HEK293 (cell line): ENCODE measurements around the gene PRR19.
A peak's percentile ranks its signal among the peaks of the same experiment; 100 is the strongest.

Experiments used
- KLF1 ChIP-seq: fragments of 450-650 bp; formaldehyde crosslinking; IDR thresholded peaks from 2 replicates; pipeline ENCODE4 v1.5.1; 2016; ENCODE audit warnings: missing biosample characterization, missing genetic modification characterization
- KLF8 ChIP-seq: fragments of 450-650 bp; formaldehyde crosslinking; IDR thresholded peaks from 2 replicates; pipeline ENCODE4 v1.5.1; 2016; ENCODE audit warnings: missing biosample characterization, missing genetic modification characterization
- KLF9 ChIP-seq: fragments of 450-650 bp; formaldehyde crosslinking; IDR thresholded peaks from 2 replicates; pipeline ENCODE4 v1.5.1; 2016; ENCODE audit warnings: missing biosample characterization, missing genetic modification characterization, low read depth
- MYNN ChIP-seq: fragments of 450-650 bp; formaldehyde crosslinking; IDR thresholded peaks from 2 replicates; pipeline ENCODE4 v1.5.1; 2016; ENCODE audit warnings: missing biosample characterization, missing genetic modification characterization, borderline replicate concordance
- OVOL3 ChIP-seq: fragments of 450-650 bp; formaldehyde crosslinking; IDR thresholded peaks from 2 replicates; pipeline ENCODE4 v1.5.1; 2016; ENCODE audit warnings: missing biosample characterization, missing genetic modification characterization
- PRDM1 ChIP-seq: fragments of 450-650 bp; formaldehyde crosslinking; IDR thresholded peaks from 2 replicates; pipeline ENCODE4; 2016; ENCODE audit warnings: missing biosample characterization, missing genetic modification characterization
- YY2 ChIP-seq: fragments of 450-650 bp; formaldehyde crosslinking; IDR thresholded peaks from 2 replicates; pipeline ENCODE4 v1.5.1; 2016; ENCODE audit warnings: missing biosample characterization, missing genetic modification characterization
- ZBTB1 ChIP-seq: fragments of 450-650 bp; formaldehyde crosslinking; IDR thresholded peaks from 2 replicates; pipeline ENCODE4 v1.5.1; 2016; ENCODE audit warnings: missing biosample characterization, missing genetic modification characterization
- ZBTB8A ChIP-seq: fragments of 450-650 bp; formaldehyde crosslinking; IDR thresholded peaks from 2 replicates; pipeline ENCODE4 v1.5.1; 2016; ENCODE audit warnings: missing biosample characterization, missing genetic modification characterization
- ZFP69B ChIP-seq: fragments of 450-650 bp; formaldehyde crosslinking; IDR thresholded peaks from 2 replicates; pipeline ENCODE4 v1.5.1; 2016; ENCODE audit warnings: missing biosample characterization, missing genetic modification characterization
- ZIC2 ChIP-seq: fragments of 450-650 bp; formaldehyde crosslinking; IDR thresholded peaks from 2 replicates; pipeline ENCODE4 v1.5.1; 2016; ENCODE audit warnings: missing biosample characterization, missing genetic modification characterization
- ZNF155 ChIP-seq: fragments of 450-650 bp; formaldehyde crosslinking; IDR thresholded peaks from 2 replicates; pipeline ENCODE4 v1.5.1; 2016; ENCODE audit warnings: missing biosample characterization, missing genetic modification characterization
- ZNF157 ChIP-seq: fragments of 450-650 bp; formaldehyde crosslinking; IDR thresholded peaks from 2 replicates; pipeline ENCODE4 v1.5.1; 2016; ENCODE audit warnings: missing biosample characterization, missing genetic modification characterization
- ZNF174 ChIP-seq: fragments of 450-650 bp; formaldehyde crosslinking; IDR thresholded peaks from 2 replicates; pipeline ENCODE4 v1.5.0; 2017; ENCODE audit warnings: missing biosample characterization, mild to moderate bottlenecking, missing genetic modification characterization
- ZNF214 ChIP-seq: fragments of 450-650 bp; formaldehyde crosslinking; IDR thresholded peaks from 2 replicates; pipeline ENCODE4 v1.5.1; 2017; ENCODE audit warnings: missing biosample characterization, mild to moderate bottlenecking, missing genetic modification characterization, borderline replicate concordance
- ZNF221 ChIP-seq: fragments of 450-650 bp; formaldehyde crosslinking; IDR thresholded peaks from 2 replicates; pipeline ENCODE4 v1.5.1; 2017; ENCODE audit warnings: missing biosample characterization, missing genetic modification characterization, borderline replicate concordance
- ZNF223 ChIP-seq: fragments of 450-650 bp; formaldehyde crosslinking; IDR thresholded peaks from 2 replicates; pipeline ENCODE4 v1.5.1; 2016; ENCODE audit warnings: missing biosample characterization, missing genetic modification characterization
- ZNF239 ChIP-seq: fragments of 450-650 bp; formaldehyde crosslinking; IDR thresholded peaks from 2 replicates; pipeline ENCODE4 v1.5.1; 2016; ENCODE audit warnings: missing biosample characterization, missing genetic modification characterization
- ZNF302 ChIP-seq: fragments of 450-650 bp; formaldehyde crosslinking; IDR thresholded peaks from 2 replicates; pipeline ENCODE4 v1.5.1; 2016; ENCODE audit warnings: missing biosample characterization, missing genetic modification characterization, low read depth
- ZNF311 ChIP-seq: fragments of 450-650 bp; formaldehyde crosslinking; IDR thresholded peaks from 2 replicates; pipeline ENCODE4 v1.5.1; 2017; ENCODE audit warnings: missing biosample characterization, missing genetic modification characterization, borderline replicate concordance
- ZNF585B ChIP-seq: fragments of 450-650 bp; formaldehyde crosslinking; IDR thresholded peaks from 2 replicates; pipeline ENCODE4 v1.5.1; 2016; ENCODE audit warnings: missing biosample characterization, missing genetic modification characterization
- ZNF596 ChIP-seq: fragments of 450-650 bp; IDR thresholded peaks from 2 replicates; pipeline ENCODE4 v1.5.0; 2018; ENCODE audit warnings: missing biosample characterization, mild to moderate bottlenecking, missing genetic modification characterization, moderate library complexity
- ZNF670 ChIP-seq: fragments of 450-650 bp; formaldehyde crosslinking; IDR thresholded peaks from 2 replicates; pipeline ENCODE4 v1.5.1; 2016; ENCODE audit warnings: missing biosample characterization, missing genetic modification characterization, low read depth
- TF ChIP-seq, protein P1 (sequence below): fragments of 450-650 bp; formaldehyde crosslinking; IDR thresholded peaks from 2 replicates; pipeline ENCODE4 v1.5.1; 2016; ENCODE audit warnings: missing biosample characterization, missing genetic modification characterization
- TF ChIP-seq, protein P2 (sequence below): fragments of 450-650 bp; formaldehyde crosslinking; conservative IDR thresholded peaks from 2 replicates; pipeline ENCODE4 v1.5.1; 2016; ENCODE audit warnings: low read depth, missing biosample characterization, missing genetic modification characterization
- TF ChIP-seq, protein P3 (sequence below): fragments of 450-650 bp; formaldehyde crosslinking; IDR thresholded peaks from 2 replicates; pipeline ENCODE4 v1.5.1; 2017; ENCODE audit warnings: missing biosample characterization, missing genetic modification characterization
- TF ChIP-seq, protein P4 (sequence below): fragments of 450-650 bp; formaldehyde crosslinking; IDR thresholded peaks from 2 replicates; pipeline ENCODE4 v1.5.1; 2017; ENCODE audit warnings: missing biosample characterization, missing genetic modification characterization
- TF ChIP-seq, protein P5 (sequence below): fragments of 450-650 bp; formaldehyde crosslinking; IDR thresholded peaks from 2 replicates; pipeline ENCODE4 v1.5.1; 2016; ENCODE audit warnings: missing biosample characterization, missing genetic modification characterization
- TF ChIP-seq, protein P6 (sequence below): fragments of 450-650 bp; formaldehyde crosslinking; IDR thresholded peaks from 2 replicates; pipeline ENCODE4 v1.5.1; 2016; ENCODE audit warnings: missing biosample characterization, missing genetic modification characterization
- TF ChIP-seq, protein P7 (sequence below): fragments of 450-650 bp; formaldehyde crosslinking; IDR thresholded peaks from 2 replicates; pipeline ENCODE4 v1.5.1; 2016; ENCODE audit warnings: missing biosample characterization, missing genetic modification characterization

The PRR19 gene

DNA sequence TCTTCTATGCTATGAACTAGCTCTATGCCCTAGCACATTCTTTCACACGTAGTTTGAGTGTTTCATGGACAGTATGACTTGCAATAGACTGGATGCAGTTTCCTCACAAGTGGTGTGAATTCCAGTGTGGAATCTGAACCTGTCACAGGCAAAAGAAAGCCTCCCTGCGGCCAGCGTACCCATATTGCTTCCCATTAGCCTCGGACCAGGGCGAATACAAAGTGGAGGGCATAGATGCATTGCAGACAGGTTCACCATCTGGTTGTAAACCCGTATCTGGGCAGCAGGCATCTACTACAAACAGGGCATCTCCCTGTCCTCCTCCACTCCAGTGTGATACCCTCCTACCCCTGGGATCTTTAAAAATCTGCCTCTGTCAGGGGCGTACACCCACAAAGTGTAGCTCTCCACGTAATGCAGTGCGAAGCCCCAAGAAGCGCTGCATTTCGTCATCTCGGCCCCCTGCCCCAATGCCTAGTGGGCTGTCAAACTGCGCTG, 34.2 kb upstream of the PRR19 start (continued):
- TF ChIP-seq ZNF311 (tag by site-specific recombination): no peak
- TF ChIP-seq ZNF157 (tag by site-specific recombination): no peak
- TF ChIP-seq, protein P1, sequence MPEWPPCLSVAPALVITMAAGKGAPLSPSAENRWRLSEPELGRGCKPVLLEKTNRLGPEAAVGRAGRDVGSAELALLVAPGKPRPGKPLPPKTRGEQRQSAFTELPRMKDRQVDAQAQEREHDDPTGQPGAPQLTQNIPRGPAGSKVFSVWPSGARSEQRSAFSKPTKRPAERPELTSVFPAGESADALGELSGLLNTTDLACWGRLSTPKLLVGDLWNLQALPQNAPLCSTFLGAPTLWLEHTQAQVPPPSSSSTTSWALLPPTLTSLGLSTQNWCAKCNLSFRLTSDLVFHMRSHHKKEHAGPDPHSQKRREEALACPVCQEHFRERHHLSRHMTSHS (tag by site-specific recombination): no peak
- no peak for TF ChIP-seq ZNF585B (tag by site-specific recombination)
- TF ChIP-seq, protein P2, sequence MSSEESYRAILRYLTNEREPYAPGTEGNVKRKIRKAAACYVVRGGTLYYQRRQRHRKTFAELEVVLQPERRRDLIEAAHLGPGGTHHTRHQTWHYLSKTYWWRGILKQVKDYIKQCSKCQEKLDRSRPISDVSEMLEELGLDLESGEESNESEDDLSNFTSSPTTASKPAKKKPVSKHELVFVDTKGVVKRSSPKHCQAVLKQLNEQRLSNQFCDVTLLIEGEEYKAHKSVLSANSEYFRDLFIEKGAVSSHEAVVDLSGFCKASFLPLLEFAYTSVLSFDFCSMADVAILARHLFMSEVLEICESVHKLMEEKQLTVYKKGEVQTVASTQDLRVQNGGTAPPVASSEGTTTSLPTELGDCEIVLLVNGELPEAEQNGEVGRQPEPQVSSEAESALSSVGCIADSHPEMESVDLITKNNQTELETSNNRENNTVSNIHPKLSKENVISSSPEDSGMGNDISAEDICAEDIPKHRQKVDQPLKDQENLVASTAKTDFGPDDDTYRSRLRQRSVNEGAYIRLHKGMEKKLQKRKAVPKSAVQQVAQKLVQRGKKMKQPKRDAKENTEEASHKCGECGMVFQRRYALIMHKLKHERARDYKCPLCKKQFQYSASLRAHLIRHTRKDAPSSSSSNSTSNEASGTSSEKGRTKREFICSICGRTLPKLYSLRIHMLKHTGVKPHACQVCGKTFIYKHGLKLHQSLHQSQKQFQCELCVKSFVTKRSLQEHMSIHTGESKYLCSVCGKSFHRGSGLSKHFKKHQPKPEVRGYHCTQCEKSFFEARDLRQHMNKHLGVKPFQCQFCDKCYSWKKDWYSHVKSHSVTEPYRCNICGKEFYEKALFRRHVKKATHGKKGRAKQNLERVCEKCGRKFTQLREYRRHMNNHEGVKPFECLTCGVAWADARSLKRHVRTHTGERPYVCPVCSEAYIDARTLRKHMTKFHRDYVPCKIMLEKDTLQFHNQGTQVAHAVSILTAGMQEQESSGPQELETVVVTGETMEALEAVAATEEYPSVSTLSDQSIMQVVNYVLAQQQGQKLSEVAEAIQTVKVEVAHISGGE (tag by site-specific recombination): no peak
- no peak for TF ChIP-seq ZNF221
- no peak for TF ChIP-seq ZNF302 (tag by site-specific recombination)
- TF ChIP-seq, protein P3, sequence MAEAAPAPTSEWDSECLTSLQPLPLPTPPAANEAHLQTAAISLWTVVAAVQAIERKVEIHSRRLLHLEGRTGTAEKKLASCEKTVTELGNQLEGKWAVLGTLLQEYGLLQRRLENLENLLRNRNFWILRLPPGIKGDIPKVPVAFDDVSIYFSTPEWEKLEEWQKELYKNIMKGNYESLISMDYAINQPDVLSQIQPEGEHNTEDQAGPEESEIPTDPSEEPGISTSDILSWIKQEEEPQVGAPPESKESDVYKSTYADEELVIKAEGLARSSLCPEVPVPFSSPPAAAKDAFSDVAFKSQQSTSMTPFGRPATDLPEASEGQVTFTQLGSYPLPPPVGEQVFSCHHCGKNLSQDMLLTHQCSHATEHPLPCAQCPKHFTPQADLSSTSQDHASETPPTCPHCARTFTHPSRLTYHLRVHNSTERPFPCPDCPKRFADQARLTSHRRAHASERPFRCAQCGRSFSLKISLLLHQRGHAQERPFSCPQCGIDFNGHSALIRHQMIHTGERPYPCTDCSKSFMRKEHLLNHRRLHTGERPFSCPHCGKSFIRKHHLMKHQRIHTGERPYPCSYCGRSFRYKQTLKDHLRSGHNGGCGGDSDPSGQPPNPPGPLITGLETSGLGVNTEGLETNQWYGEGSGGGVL (tag by site-specific recombination): no peak
- TF ChIP-seq, protein P4, sequence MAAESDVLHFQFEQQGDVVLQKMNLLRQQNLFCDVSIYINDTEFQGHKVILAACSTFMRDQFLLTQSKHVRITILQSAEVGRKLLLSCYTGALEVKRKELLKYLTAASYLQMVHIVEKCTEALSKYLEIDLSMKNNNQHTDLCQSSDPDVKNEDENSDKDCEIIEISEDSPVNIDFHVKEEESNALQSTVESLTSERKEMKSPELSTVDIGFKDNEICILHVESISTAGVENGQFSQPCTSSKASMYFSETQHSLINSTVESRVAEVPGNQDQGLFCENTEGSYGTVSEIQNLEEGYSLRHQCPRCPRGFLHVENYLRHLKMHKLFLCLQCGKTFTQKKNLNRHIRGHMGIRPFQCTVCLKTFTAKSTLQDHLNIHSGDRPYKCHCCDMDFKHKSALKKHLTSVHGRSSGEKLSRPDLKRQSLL (tag by site-specific recombination): no peak
- TF ChIP-seq OVOL3 (tag by site-specific recombination): no peak
- TF ChIP-seq ZNF596 (tag by site-specific recombination): no peak
- no peak for TF ChIP-seq ZIC2
- TF ChIP-seq ZNF239 (tag by site-specific recombination): no peak
- TF ChIP-seq, protein P5, sequence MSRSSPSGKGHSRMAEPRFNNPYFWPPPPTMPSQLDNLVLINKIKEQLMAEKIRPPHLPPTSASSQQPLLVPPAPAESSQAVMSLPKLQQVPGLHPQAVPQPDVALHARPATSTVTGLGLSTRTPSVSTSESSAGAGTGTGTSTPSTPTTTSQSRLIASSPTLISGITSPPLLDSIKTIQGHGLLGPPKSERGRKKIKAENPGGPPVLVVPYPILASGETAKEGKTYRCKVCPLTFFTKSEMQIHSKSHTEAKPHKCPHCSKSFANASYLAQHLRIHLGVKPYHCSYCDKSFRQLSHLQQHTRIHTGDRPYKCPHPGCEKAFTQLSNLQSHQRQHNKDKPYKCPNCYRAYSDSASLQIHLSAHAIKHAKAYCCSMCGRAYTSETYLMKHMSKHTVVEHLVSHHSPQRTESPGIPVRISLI (tag by site-specific recombination): no peak
- no peak for TF ChIP-seq ZNF214 (tag by site-specific recombination)
- TF ChIP-seq ZFP69B (tag by site-specific recombination): no peak
- TF ChIP-seq ZNF174 (tag by site-specific recombination): no peak
- no peak for TF ChIP-seq ZNF155 (tag by site-specific recombination)
- no peak for TF ChIP-seq ZBTB1
- TF ChIP-seq PRDM1 (tag by site-specific recombination): no peak
- TF ChIP-seq KLF8 (tag by site-specific recombination): no peak
- 0 out of 2 replicates have a peak, but pooled peaks have one; percentile 40 for TF ChIP-seq YY2
- TF ChIP-seq, protein P6, sequence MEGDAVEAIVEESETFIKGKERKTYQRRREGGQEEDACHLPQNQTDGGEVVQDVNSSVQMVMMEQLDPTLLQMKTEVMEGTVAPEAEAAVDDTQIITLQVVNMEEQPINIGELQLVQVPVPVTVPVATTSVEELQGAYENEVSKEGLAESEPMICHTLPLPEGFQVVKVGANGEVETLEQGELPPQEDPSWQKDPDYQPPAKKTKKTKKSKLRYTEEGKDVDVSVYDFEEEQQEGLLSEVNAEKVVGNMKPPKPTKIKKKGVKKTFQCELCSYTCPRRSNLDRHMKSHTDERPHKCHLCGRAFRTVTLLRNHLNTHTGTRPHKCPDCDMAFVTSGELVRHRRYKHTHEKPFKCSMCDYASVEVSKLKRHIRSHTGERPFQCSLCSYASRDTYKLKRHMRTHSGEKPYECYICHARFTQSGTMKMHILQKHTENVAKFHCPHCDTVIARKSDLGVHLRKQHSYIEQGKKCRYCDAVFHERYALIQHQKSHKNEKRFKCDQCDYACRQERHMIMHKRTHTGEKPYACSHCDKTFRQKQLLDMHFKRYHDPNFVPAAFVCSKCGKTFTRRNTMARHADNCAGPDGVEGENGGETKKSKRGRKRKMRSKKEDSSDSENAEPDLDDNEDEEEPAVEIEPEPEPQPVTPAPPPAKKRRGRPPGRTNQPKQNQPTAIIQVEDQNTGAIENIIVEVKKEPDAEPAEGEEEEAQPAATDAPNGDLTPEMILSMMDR (tag by site-specific recombination): 0 out of 2 replicates have a peak, but pooled peaks have one; percentile 20
- TF ChIP-seq KLF1 (tag by site-specific recombination): no peak
- TF ChIP-seq, protein P7, sequence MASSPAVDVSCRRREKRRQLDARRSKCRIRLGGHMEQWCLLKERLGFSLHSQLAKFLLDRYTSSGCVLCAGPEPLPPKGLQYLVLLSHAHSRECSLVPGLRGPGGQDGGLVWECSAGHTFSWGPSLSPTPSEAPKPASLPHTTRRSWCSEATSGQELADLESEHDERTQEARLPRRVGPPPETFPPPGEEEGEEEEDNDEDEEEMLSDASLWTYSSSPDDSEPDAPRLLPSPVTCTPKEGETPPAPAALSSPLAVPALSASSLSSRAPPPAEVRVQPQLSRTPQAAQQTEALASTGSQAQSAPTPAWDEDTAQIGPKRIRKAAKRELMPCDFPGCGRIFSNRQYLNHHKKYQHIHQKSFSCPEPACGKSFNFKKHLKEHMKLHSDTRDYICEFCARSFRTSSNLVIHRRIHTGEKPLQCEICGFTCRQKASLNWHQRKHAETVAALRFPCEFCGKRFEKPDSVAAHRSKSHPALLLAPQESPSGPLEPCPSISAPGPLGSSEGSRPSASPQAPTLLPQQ (tag by site-specific recombination): no peak
- TF ChIP-seq ZNF223 (tag by site-specific recombination): no peak
- TF ChIP-seq ZBTB8A (tag by site-specific recombination): no peak
- peak; percentile 18; the same call in 1 of the 2 replicates for TF ChIP-seq KLF9 (tag by site-specific recombination)
- no peak for TF ChIP-seq ZNF670 (tag by site-specific recombination)
- TF ChIP-seq MYNN: no peak
